AG04450 (cell line): ENCODE results near the gene BIN1. TPM values are rescaled to one million over a fixed set of nuclear protein-coding genes. Genes with fewer than 3 reads are reported as not detected.

Experiments used
- CTCF ChIA-PET: fragments of 300-600, 350-600 bp; formaldehyde crosslinking; extraction: SDS; loops from one replicate; lab custom pipeline; 2022; ENCODE audit warnings: antibody characterized with exemption, inconsistent platforms; lab: Charles Lee
- POLR2A ChIA-PET: fragments of 350-600 bp; formaldehyde crosslinking; extraction: SDS; loops from one replicate; lab custom pipeline; 2021; ENCODE audit warnings: antibody characterized with exemption, inconsistent platforms; lab: Yijun Ruan, JAX
- DNase-seq: peaks from one replicate; pipeline ENCODE4 v3.0.0-alpha.2; 2011; ENCODE audit warnings: low read depth, low spot score
- H3K27ac ChIP-seq: one replicate; pipeline ENCODE4 v1.5.1; 2012; ENCODE audit warnings: low read depth, low read length, control low read depth
- H3K27me3 ChIP-seq: one replicate; pipeline ENCODE4 v1.6.0; 2012; ENCODE audit warnings: low read length; ENCODE audit not compliant: control insufficient read depth, insufficient read depth
- H3K4me3 ChIP-seq: 2 replicates; pipeline ENCODE4 v1.5.1; 2011; ENCODE audit warnings: mild to moderate bottlenecking, low read depth, low read length, control low read depth
- H3K9me3 ChIP-seq: 2 replicates; pipeline ENCODE4 v1.5.1; 2012; ENCODE audit warnings: low read length; ENCODE audit not compliant: control insufficient read depth, insufficient read depth
- CTCF ChIP-seq: IDR thresholded peaks from 2 replicates; pipeline ENCODE4 v1.5.1; 2011; ENCODE audit warnings: low read depth, low read length, control low read depth, inconsistent platforms
- polyA plus RNA-seq: library from polyadenylated mRNA; depleted of rRNA; stranded (reverse); fragments of >200 nt; gene quantifications from 2 replicates; pipeline ENCODE4 v1.2.3, GENCODE V29; 2011; rRNA removed
- small RNA-seq: library from RNA; depleted of rRNA; stranded (forward); fragments of <200 nt; gene quantifications from one replicate; pipeline ENCODE3, GENCODE V24; 2012; ENCODE audit warnings: low read depth; ENCODE audit not compliant: insufficient read length

The BIN1 gene
- polyA plus RNA-seq, 1 experiment: 32.4 TPM

DNA sequence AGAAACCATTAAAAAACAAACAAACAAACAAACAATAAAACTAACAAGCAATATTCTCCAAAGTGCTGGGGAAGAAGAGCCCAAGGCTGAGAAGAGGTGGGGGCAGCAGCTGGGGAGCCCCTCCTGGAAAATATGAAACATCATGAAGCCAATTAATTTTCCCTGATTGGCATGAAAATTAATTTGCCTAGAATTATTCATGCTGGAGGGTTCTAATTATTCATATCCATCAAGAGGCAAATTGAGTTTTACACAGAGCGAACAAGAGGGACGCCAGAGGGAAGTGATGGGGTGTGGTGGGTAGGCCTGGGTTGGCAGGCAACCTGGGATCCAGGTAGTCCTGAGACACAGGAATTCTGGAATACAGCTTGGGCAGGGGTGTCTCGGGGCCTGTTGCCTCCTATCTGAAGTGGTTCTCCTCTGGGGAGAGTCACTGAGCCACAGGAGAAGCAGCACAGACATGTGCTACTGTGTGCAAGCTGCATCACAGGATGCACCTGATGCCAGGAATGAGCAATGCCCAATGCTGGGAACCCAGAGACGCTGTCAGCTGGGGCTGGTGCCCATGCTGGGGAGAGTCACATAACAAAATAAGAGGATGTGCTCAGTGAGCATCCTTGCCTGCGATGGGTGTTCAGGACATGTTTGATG lies 107.7 kb downstream of the BIN1 start:
- no peaks in the 10 kb centered on the region for H3K9me3 ChIP-seq
- no peak for TF ChIP-seq CTCF
- ChIA-PET CTCF (no interaction called here), POLR2A (no interaction called here)
- DNase-seq: no peak
- no peak overlapping the region for H3K27ac ChIP-seq
- H3K4me3 ChIP-seq: no peak overlapping the region
- H3K27me3 ChIP-seq: peaks cover 5% of the 10 kb centered on the region

- no peak for DNase-seq
- Histone ChIP-seq H3K9me3 (no peaks in the 10 kb centered on the region), H3K4me3 (no peak overlapping the region), H3K27ac (no peak overlapping the region), H3K27me3 (peaks cover 5% of the 10 kb centered on the region)
- CTCF ChIA-PET: no interaction called here
- no peak for TF ChIP-seq CTCF
- POLR2A ChIA-PET: no interaction called here
Measured at GRCh38 chr2:126998486-126998885, 108.5 kb downstream of the BIN1 start.

Small RNAs within 50 kb of the gene (small RNA-seq; reads per million reads assigned to genes)
- gene RNU7-182P: not detected

Other genes with a start within 250 kb of the BIN1 start
- not detected in 2 replicates for gene TEX51, start 208.3 kb downstream of the BIN1 start, polyA plus RNA-seq
- gene CYP27C1, start 113.1 kb upstream of the BIN1 start, polyA plus RNA-seq: not detected in 2 replicates
- gene ERCC3, start 187.0 kb upstream of the BIN1 start, polyA plus RNA-seq: 51.7 and 53.5 TPM in 2 replicates